OCI-LY3 (cell line): ENCODE data around the gene TMEM202.
"Not testable (repeated sequence)": the region's sequence is repeated elsewhere in the genome, so short reads cannot be mapped to it uniquely, and the experiment has no call there.

Experiments
- H2AFZ ChIP-seq: fragments of 200-600, 300-600 bp; shearing (Covaris generic); 2 replicates; pipeline ENCODE4 v1.6.0; 2014; ENCODE audit warnings: antibody characterized with exemption, low read depth, low read length
- H3K27ac ChIP-seq: fragments of 200-600, 300-600 bp; sonication (generic); 2 replicates; pipeline ENCODE4 v1.5.1; 2014; ENCODE audit warnings: mild to moderate bottlenecking, low read length, moderate library complexity, mixed read lengths
- H3K27me3 ChIP-seq: fragments of 200-600, 300-600 bp; sonication (generic); 2 replicates; pipeline ENCODE4 v1.6.1; 2014; ENCODE audit warnings: low read depth, low read length, mixed read lengths
- H3K36me3 ChIP-seq: fragments of 200-600, 300-600 bp; sonication (generic); replicated peaks from 2 replicates; pipeline ENCODE3; 2014; ENCODE audit warnings: low read depth, low read length, mixed read lengths
- H3K4me1 ChIP-seq: fragments of 300-600, 200-600 bp; sonication (generic); 2 replicates; pipeline ENCODE4 v1.6.1; 2014; ENCODE audit warnings: low read length, mixed read lengths
- H3K4me2 ChIP-seq: fragments of 200-600, 300-600 bp; sonication (generic); 2 replicates; pipeline ENCODE4 v1.6.1; 2014; ENCODE audit warnings: low read length, mixed read lengths
- H3K4me3 ChIP-seq: fragments of 300-600, 200-600 bp; sonication (generic); 2 replicates; pipeline ENCODE4 v1.5.1; 2014; ENCODE audit warnings: antibody characterized with exemption, mild to moderate bottlenecking, low read length, moderate library complexity
- H3K79me2 ChIP-seq: fragments of 300-600, 200-600 bp; shearing (Covaris generic); 2 replicates; pipeline ENCODE4 v1.6.1; 2014; ENCODE audit warnings: mild to moderate bottlenecking, low read length, mixed read lengths
- H3K9ac ChIP-seq: fragments of 300-600, 200-600 bp; shearing (Covaris generic); 2 replicates; pipeline ENCODE4 v1.6.0; 2014; ENCODE audit warnings: mild to moderate bottlenecking, low read length, moderate library complexity
- H3K9me3 ChIP-seq: fragments of 200-600, 300-600 bp; shearing (Covaris generic); 2 replicates; pipeline ENCODE4 v1.6.1; 2014; ENCODE audit warnings: low read length, mixed read lengths; ENCODE audit not compliant: insufficient read depth
- H4K20me1 ChIP-seq: fragments of 200-600, 300-600 bp; sonication (generic); 2 replicates; pipeline ENCODE4 v1.6.1; 2016; ENCODE audit warnings: low read length, mixed read lengths; ENCODE audit not compliant: insufficient read depth
- CTCF ChIP-seq: fragments of 200-600, 300-600 bp; sonication (generic); IDR thresholded peaks from 2 replicates; pipeline ENCODE4 v1.5.1; 2014; ENCODE audit warnings: antibody characterized with exemption, low read length, low read depth
- EZH2phosphoT487 ChIP-seq: fragments of 200-600 bp; shearing (Covaris generic); IDR thresholded peaks from 2 replicates; pipeline ENCODE4 v1.6.1; 2018; ENCODE audit warnings: antibody characterized with exemption, mixed run types, low read depth

TMEM202 gene

DNA sequence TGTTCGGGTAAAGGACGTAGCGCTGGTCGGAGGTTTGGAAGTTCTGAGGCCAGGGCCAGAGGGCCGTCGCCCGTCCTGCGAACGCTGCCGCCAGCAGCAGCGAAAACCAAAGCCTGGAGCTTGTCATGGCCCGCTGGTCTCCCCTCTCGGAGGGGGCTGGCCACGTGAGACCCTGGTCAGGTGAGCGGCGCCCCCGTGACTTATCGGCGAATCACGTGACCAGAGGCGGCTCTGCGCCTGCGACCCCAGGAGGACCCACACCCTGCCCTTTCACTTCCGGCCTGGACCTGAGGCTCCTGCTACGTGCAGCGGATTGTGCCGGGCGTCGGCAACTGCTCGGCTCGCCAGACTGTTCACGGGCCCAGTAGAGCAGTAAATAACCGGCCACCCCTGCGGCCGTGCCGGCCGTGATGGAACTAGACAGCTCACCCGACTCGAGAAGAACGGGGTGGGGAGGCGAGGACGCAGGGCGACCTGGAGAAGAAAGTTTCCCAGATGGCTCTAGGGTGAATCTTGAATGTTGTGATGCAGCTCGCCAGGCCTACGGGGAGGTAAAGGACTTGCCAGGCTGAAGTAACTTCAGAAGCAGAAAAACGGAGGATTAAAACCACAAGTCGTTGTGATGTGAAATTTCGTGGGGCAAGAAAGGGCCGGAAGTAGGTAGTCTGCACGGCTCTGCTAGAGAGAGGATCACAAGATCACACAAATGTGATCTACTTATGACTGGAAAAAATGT, 22.1 kb upstream of the TMEM202 start, which contains the start of gene HEXA:
HEXA (minus strand) TSS at position 169 of the 736 bp plus-strand sequence; CDS start at position 127, 42 bp downstream.
- Histone ChIP-seq H3K9ac (peak within 1 kb of the TSS; percentile 81), H3K4me3 (peak within 1 kb of the TSS; percentile 86), H3K4me2 (peak within 1 kb of the TSS; percentile 85), H3K79me2 (peaks cover 56% of the 10 kb centered on the region), H3K36me3 (peaks cover 3% of the 10 kb centered on the region), H3K27ac (peak within 1 kb of the TSS; percentile 66), H3K4me1 (peaks cover 21% of the 10 kb centered on the region), H4K20me1 (peaks cover 9% of the 10 kb centered on the region; the same call in 1 of the 2 replicates), H3K27me3 (no peaks in the 10 kb centered on the region), H3K9me3 (no peaks in the 10 kb centered on the region), H2AFZ (peak within 1 kb of the TSS; percentile 91)
- TF ChIP-seq CTCF, result no peak
- no peak for TF ChIP-seq EZH2phosphoT487

DNA sequence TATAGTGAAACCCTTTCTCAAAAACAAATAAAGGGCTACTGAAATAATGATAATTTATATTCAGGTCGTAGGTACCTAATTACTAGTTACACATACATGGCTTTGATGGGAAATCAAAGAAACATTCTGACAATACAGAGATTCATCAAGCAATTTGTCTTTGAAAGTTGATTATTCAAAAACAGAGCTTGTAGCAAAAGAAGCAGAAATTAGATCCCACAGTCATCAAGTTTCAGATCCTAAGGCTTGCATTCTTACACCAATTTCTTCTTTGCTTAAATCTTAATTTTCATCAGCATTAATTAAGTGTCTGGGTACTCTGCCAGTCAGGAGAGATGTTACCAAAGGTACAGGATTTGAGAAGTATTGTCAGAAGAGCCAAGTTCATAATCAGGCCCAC, 20.8 kb upstream of the TMEM202 start:
- Histone ChIP-seq H3K27me3 (no peaks in the 10 kb centered on the region), H4K20me1 (peaks cover 8% of the 10 kb centered on the region; the same call in 1 of the 2 replicates)
- TF ChIP-seq EZH2phosphoT487 (no peak), CTCF (no peak)

DNA sequence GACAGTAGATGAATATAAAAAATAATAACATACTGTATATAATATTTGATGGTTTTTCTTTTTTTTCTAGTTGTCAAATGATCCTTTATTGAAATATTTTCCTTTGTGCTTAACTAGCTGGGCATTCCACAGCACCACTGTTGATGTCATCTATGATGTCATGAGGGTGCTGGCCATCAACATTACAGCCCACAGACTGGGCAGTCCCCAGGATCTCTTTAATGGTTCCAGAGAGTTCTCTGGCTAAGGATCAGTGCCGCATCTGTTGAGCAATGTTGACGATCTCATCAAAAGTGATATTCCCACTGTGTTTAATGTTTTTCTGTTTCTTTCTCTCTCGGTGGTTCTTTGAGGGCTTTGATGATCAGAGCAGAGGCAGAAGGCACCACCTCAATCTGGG, 19.0 kb upstream of the TMEM202 start:
- H3K4me1 ChIP-seq, result peaks cover 14% of the 10 kb centered on the region
- H3K36me3 ChIP-seq, H2AFZ ChIP-seq, H4K20me1 ChIP-seq, H3K27ac ChIP-seq, H3K9me3 ChIP-seq, H3K9ac ChIP-seq, H3K4me3 ChIP-seq, H3K4me2 ChIP-seq: not testable (repeated sequence)
- peaks cover 26% of the 10 kb centered on the region for H3K79me2 ChIP-seq
- H3K27me3 ChIP-seq, result peaks cover 11% of the 10 kb centered on the region; the same call in 1 of the 2 replicates

More for the DNA sequence above, 20.8 kb upstream of the TMEM202 start:
- peaks cover 3% of the 10 kb centered on the region for H3K36me3 ChIP-seq
- H3K9me3 ChIP-seq, result no peaks in the 10 kb centered on the region
- no peak overlapping the region for H3K27ac ChIP-seq
- no peak overlapping the region for H3K4me3 ChIP-seq
- no peak overlapping the region for H3K4me2 ChIP-seq
- H2AFZ ChIP-seq, result no peak overlapping the region
- no peak overlapping the region for H3K9ac ChIP-seq
- H3K4me1 ChIP-seq, result peaks cover 20% of the 10 kb centered on the region
- H3K79me2 ChIP-seq, result peaks cover 44% of the 10 kb centered on the region

DNA sequence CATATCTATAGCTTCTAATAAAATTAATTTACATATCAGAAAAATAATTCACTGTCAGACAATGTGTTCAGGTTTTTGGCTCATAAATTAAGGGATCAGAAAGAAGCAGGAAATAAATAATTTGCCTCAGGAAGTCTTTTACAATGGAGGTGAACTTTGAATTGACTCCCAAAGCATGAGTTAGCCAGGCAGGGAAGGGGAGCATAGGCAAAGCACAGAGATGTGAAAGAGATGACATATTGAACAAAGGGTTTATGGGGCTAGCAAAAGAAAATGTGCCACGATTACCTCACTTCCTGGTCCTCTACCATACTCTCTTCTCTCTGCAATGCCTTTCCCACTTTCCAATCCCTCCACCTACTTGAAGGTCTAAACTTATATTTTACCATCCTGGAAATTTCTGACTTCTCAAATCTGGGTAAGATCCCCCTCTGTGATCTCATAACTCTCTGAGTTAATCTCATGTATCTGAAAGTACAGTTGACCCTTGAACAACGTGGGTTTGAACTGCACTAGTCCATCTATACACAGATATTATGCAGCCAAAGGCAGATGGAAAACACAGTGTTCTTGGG, 18.2 kb upstream of the TMEM202 start:
- Histone ChIP-seq H3K4me3 (no peak overlapping the region), H3K36me3 (no peaks in the 10 kb centered on the region), H3K9ac (no peak overlapping the region), H3K9me3 (no peaks in the 10 kb centered on the region), H2AFZ (no peak overlapping the region), H3K27me3 (peaks cover 16% of the 10 kb centered on the region; the same call in 1 of the 2 replicates), H4K20me1 (no peaks in the 10 kb centered on the region), H3K4me2 (no peak overlapping the region), H3K4me1 (peaks cover 6% of the 10 kb centered on the region), H3K27ac (no peak overlapping the region), H3K79me2 (peaks cover 18% of the 10 kb centered on the region)
- TF ChIP-seq EZH2phosphoT487 (no peak), CTCF (no peak)
